PFSK-1 (cell line): ENCODE measurements around the gene LIG3.

Experiments used
- FOXP2 ChIP-seq: optimal IDR thresholded peaks from 2 replicates; pipeline ENCODE3; 2011; ENCODE audit warnings: borderline replicate concordance, control low read depth, inconsistent platforms; ENCODE audit not compliant: insufficient read depth; ENCODE audit errors: extremely low read length, extremely low read depth
- POLR2AphosphoS5 ChIP-seq: IDR thresholded peaks from 2 replicates; pipeline ENCODE4 v1.6.1; 2012; ENCODE audit warnings: low read depth, mild to moderate bottlenecking, control low read depth, low read length, moderate library complexity
- REST ChIP-seq, 2 experiments: IDR thresholded peaks; 2 replicates each; pipeline versions ENCODE4 v1.6.1 to v1.8.0; 2011 to 2012; ENCODE audit warnings: low read depth in 2 of 2, low read length in 2 of 2, control low read depth in 1 of 2, inconsistent platforms in 1 of 2, mild to moderate bottlenecking in 1 of 2, moderate library complexity in 1 of 2; ENCODE audit not compliant: insufficient read depth in 1 of 2
- SIN3A ChIP-seq: IDR thresholded peaks from 2 replicates; pipeline ENCODE4 v1.6.1; 2012; ENCODE audit warnings: mild to moderate bottlenecking, low read length, moderate library complexity, borderline replicate concordance; ENCODE audit not compliant: insufficient read depth
- TAF1 ChIP-seq: IDR thresholded peaks from 2 replicates; pipeline ENCODE4 v1.6.1; 2012; ENCODE audit warnings: low read length, control low read depth, borderline replicate concordance; ENCODE audit not compliant: insufficient read depth

The LIG3 gene

GRCh38 chr17:35051183-35051578, 70.9 kb downstream of the LIG3 start:
- TF ChIP-seq REST (IDR thresholded peaks at IDR 0.05; ENCODE audit: insufficient read depth in 1 of 2, low read depth in 2 of 2, low read length in 2 of 2) (no peak), SIN3A (no peak), TAF1 (no peak), FOXP2 (no peak), POLR2AphosphoS5 (no peak)

- TF ChIP-seq REST (IDR thresholded peaks at IDR 0.05; ENCODE audit: insufficient read depth in 1 of 2, low read depth in 2 of 2, low read length in 2 of 2), result no peak
- no peak for TF ChIP-seq FOXP2
- no peak for TF ChIP-seq SIN3A
- no peak for TF ChIP-seq POLR2AphosphoS5
- no peak for TF ChIP-seq TAF1
Observed at GRCh38 chr17:35051579-35052240, 71.4 kb downstream of the LIG3 start.

- no peak for TF ChIP-seq FOXP2
- TF ChIP-seq POLR2AphosphoS5, result no peak
- no peak for TF ChIP-seq SIN3A
- no peak for TF ChIP-seq TAF1
- TF ChIP-seq REST (IDR thresholded peaks at IDR 0.05; ENCODE audit: insufficient read depth in 1 of 2, low read depth in 2 of 2, low read length in 2 of 2), result no peak
Observed at GRCh38 chr17:35052241-35052610, 71.9 kb downstream of the LIG3 start.

- no peak for TF ChIP-seq POLR2AphosphoS5
- no peak for TF ChIP-seq SIN3A
- no peak for TF ChIP-seq TAF1
- TF ChIP-seq FOXP2, result no peak
- TF ChIP-seq REST (IDR thresholded peaks at IDR 0.05; ENCODE audit: insufficient read depth in 1 of 2, low read depth in 2 of 2, low read length in 2 of 2), result no peak
Observed at GRCh38 chr17:35052780-35053179, 72.5 kb downstream of the LIG3 start.

- TF ChIP-seq SIN3A (no peak), TAF1 (no peak), FOXP2 (no peak)
Observed at GRCh38 chr17:35053204-35053603, 72.9 kb downstream of the LIG3 start.
